ENCODE measurements around the gene CHPT1.
"Not testable (repeated sequence)": the region's sequence is repeated elsewhere in the genome, so short reads cannot be mapped to it uniquely, and the experiment has no call there.

The CHPT1 gene

DNA sequence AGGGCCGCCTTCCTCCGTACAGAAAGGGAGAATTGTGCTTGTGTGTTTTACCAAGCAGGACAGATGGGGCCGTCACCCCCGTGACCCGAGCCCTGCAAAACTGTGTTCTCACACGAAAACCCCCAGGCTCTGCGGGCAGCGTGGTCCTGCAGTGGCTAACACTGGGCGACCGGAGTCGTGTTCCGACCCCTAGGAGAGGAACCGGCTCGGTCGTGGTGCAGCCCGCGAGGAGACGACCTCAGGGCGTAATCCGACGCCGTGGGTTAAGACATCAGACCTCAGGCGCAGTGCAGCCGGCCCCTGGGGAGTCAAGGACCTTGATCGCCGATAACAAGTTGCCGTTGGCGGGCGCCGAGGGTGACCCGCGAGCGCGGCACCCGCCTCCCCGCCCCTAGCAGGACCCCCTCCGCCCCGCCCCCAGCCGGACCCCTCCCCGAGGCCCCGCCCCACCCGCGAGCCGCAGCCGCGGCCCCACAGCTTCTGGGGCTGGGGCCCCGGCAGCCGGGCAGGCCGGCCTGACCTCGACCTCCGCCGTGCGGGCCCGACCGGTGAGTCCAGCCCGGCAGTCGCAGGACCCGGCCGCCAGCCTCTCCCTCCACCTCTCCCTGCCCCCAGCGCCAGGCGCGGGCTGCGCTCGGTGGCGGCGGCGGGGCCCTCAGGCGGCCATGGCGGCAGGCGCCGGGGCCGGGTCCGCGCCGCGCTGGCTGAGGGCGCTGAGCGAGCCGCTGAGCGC, at the start of gene CHPT1:
Gene CHPT1, plus strand, starts transcription at position 444 of the 733 bp plus-strand sequence. Its CDS starts 222 bp downstream, at position 666.
- DNase-seq (ENCODE audit: low read depth), result peak; percentile 48

DNA sequence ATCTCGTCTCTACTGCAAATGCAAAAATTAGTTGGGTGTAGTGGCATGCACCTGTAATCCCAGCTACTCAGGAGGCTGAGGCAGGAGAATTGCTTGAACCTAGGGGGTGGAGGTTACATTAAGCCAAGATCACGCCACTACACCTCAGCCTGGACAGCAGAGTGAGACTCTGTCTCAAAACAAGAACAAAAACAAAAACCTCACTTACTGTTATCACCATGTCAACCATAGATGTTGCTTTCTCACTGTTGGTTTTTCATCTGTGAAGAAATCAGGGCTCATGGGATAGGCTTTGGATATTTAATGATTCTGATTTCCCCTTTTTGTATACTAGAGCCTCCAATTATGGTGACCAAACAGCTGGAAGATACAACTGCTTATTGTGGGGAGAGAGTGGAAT, 49.7 kb upstream of the CHPT1 start:
- DNase-seq (ENCODE audit: low read depth), result no peak

DNA sequence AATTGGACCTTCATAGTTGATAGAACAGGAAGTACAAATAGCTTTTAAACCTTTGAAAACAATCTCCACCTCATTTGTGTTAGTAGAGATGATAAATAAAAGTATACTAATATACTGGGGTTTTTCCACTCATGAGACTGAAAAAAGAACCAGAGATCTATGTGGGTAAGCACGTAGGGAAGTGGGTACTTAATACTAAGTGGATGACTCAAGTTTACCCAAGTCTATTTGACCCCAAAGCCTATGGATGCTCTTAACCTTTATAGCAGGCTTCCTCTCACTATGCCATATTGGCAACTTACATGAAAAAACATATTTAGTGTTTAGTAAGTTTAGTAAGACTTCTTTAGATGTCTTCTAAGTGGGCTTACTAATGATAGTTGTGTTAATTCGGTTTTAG, 49.2 kb upstream of the CHPT1 start:
- no peak for DNase-seq (ENCODE audit: low read depth)

DNA sequence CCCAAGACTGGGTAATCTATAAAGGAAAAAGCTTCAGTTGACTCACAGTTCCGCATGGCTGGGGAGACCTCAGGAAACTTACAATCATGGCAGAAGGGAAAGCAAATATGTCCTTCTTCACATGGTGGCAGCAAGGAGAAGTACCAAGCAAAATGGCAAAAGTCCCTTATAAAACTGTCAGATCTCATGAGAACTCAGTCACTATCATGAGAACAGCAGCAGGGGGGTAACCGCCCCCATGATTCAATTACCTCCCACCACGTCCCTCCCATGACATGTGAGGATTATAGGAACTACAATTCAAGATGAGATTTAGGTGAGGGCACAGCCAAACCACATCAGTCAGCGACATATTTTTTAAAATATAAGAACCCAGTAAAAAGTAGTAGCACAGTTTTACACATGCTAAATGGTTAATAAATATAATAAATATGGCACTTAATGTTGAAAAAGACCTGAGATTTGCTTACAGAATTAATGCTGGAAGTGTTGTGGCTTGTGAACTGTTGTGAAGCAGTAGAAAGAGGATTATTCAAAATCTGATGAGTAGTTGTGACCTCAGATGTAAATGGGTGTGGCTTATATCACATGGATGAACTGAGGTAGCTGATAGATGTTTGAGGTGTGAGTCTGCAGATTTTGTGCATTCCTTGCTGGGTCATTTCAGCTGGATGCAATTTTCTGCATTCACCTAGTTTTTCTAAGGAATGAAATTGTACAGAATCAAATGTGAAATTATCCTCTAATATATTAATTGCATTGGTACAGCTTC, 46.9 kb upstream of the CHPT1 start:
- no peak for DNase-seq (ENCODE audit: low read depth)

DNA sequence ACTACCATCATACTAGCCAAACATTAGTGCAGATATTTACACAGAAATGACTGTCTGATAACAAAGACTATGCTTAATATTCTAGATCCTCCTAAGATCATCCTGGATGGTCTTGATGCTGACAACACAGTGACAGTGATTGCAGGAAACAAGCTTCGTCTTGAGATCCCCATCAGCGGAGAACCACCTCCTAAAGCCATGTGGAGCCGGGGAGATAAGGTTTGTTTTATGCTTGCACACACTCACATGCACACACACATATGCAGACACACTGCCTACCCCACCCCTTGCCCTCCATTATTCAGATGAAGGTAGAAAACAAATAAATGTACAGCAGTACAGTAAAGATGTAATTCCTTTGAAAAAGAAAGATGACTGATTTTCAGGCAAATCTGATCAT, 44.4 kb upstream of the CHPT1 start:
- DNase-seq (ENCODE audit: low read depth), result no peak

DNA sequence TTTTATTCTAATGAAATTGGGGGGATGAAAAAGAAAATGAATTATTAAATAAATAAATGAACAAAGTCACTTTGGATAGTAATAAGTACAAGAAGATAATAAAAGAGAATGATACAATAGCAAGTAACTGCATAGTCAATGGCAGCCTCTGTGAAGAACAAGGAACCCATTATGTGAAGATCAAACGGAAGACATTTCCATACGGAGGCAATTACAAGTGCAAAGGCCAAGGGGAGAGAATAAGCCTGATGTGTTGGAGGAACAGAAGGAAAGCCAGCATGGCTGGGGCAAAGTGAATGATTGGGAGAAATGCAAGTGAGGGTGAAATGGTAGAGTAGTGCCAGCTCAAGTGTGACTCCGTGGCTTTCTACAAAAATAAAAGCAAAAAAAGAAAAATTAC, 43.9 kb upstream of the CHPT1 start:
- no peak for DNase-seq (ENCODE audit: low read depth)

DNA sequence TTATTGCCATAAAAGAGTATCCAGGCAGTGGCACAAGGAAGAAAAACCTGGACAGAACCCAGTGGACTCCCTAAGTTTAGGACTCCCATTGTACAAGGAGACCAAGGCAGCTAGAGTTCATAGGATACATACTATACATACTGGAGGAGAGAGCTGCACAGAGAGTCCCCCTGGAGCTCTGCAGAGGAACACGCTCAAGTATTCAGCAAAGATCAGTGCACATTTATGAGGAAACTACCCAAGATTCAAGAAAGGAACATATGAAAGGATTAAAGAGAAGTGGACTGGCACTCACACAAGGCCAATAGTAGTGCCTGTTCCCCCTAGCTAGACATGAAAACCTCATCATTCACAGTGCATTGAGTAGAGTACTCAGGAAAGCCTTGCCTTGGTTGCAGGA, 43.0 kb upstream of the CHPT1 start:
- DNase-seq (ENCODE audit: low read depth), result no peak

DNA sequence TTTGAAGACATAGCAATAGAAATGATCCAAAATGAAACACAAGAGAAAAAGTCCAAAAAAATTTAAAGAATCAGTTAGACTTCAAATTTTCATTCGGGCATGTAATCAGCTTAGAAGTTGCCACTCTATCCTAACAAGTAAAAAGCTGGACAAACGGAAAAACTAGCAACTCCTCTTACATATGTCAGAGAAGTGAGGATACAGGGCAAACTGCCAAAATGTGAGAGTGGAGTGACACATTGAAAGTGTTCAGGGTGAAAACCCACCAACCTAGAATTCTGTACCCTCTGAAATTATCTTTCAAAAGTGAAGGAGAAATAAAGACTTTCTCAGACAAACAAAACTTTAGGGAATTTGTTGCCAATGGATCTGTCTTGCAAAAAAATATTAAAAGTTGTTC, 42.0 kb upstream of the CHPT1 start:
- DNase-seq (ENCODE audit: low read depth), result no peak

DNA sequence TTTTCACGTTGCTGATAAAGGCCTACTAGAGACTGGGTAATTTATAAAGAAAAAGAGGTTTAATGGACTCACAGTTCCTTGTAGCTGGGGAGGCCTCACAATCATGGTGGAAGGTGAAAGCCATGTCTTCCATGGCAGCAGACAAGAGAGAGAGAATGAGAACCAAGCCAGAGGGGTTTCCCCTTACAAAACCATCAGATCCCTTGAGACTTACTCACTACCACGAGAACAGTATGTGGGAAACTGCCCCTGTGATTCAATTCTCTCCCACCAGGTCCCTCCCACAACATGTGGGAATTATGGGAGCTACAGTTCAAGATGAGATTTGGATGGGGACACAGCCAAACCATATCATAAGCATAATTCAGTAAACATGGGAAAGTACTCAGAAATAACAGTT, 36.8 kb upstream of the CHPT1 start:
- DNase-seq (ENCODE audit: low read depth), result not testable (repeated sequence)

DNA sequence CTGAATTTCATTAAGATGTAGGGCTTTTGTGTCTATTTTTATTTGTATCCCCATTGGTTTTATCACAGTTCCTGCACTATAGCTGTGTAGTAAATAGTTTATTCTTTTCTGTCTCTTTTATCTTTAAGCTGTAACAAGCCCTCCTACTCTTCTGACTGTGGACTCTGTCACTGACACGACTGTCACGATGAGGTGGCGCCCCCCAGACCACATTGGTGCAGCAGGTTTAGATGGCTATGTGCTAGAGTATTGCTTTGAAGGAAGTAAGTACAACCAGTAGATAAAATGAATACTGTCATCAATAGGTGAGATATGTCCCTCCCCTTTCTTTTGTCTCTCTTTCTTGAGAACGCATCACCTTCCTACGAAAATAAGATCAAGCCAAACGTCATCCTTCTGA, 34.1 kb upstream of the CHPT1 start:
- DNase-seq (ENCODE audit: low read depth), result no peak

DNA sequence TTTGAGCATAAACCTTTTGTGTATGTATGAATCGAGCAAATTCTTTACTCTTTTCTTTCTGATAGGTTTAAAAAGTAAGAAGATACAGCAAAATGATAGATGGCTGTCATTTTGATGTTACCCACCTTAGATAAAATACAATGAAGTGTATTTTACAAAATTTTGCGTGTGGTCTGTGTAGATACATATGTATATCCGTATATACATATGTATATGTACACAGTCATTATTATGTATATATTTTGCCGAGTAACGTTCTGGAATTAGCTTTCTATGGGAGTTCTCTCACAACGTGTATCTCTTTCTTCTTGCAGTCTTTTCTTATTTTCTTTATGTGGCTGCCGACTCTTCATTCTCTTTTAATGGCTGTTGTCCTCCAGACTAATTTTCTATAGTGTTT, 32.4 kb upstream of the CHPT1 start:
- DNase-seq (ENCODE audit: low read depth), result no peak

DNA sequence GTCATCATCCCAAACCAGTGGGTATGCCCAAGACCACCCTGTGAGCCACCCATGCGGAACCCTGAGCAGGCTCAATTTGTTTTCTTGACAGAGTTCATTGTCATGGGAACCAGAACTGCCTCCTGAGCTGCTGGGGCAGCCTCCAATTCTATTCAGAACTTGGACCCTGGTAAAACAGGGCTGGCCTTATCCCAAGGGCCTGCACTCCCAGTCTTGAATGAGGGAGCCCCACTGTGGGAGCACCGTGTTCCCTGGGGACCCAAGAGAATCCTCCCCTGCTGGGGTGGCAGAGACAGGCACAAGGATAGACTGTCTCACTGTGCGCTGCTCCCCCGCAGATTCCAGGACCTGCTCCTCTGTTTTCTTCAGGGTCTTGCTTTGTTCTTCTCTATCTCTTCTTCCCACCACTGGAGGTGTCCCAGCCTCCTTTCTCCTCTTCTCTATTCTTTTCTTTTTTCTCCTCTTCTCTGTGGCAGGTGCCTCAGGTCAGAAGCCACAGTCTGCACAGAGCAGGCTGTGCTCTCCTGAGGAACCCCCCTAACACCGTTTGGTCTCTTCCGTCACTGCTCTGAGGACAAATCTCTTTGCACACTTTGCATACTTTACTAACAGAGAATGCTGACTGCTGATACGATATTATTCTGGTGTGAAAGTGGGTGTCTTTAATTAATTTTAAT, 31.2 kb upstream of the CHPT1 start:
- DNase-seq (ENCODE audit: low read depth), result no peak

DNA sequence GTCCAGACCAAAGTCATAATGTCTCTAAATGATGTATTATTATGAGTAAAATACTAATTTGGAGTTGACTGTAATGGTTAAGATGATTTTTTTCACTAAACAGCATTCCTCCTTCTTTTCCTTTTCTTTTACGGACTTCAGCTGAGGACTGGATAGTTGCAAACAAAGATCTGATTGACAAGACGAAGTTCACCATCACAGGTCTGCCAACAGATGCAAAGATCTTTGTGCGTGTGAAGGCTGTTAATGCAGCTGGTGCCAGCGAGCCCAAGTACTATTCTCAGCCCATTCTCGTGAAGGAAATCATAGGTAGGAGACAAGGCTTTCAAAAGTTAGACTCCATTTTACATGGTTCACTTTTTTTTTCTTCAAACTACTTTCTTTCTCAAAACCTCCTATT, 29.8 kb upstream of the CHPT1 start:
- DNase-seq (ENCODE audit: low read depth), result no peak

DNA sequence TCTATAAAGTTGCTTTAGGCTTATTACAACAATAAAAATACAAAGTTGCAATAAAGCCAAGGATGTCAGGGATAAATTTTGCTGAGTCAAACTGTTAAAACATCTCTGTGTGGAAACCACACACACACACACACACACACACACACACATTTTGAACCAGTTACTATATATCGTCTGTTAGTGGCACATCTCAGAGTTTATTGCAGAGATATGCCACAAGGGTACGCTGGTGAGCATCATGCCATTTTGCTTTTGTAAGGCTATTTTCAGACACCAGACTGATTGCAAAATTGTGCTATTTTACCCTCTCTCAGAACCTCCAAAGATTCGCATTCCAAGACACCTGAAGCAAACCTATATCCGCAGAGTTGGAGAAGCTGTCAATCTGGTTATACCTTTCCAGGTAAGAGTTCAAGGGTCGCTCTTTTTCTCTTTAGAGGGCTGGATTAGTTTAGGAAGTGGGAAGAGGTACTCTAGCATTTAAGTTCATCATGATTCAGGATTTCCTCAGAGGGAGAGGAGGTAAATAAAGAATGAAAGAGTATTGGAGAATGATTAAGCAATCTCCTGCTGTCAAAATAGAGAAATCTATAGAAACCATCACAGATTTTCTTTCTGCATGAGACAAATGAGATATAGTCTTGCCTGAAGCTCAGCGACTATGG, 27.3 kb upstream of the CHPT1 start:
- DNase-seq (ENCODE audit: low read depth), result no peak

DNA sequence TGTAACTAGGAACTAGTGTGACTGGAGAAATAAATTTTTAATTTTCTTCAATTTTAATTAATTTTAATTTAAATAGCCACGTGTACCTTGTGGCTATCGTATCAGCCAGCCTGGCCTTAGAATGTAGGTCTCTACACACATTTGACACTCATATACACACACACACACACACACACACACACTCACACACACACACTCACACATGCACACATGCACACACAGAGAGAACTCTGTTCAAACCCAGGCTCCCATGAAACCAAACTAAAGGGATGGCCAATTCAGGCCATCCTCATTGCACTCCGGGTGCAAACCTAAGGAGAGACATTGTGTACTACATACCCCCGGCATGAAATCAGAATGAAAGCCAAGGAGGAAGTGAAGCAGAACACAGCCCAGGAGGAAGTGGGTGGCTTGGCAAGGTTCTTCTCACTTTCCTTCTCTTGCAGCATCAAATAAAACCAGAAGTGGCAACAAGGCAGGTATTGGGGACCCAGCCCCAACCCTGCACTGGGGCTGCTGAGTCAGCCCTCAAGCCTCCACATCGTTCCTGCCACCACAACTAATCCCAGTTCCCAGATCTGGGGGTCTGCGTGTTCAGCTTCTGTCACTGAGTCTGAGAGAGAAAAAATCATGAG, 26.2 kb upstream of the CHPT1 start:
- peak; percentile 2 for DNase-seq (ENCODE audit: low read depth)

DNA sequence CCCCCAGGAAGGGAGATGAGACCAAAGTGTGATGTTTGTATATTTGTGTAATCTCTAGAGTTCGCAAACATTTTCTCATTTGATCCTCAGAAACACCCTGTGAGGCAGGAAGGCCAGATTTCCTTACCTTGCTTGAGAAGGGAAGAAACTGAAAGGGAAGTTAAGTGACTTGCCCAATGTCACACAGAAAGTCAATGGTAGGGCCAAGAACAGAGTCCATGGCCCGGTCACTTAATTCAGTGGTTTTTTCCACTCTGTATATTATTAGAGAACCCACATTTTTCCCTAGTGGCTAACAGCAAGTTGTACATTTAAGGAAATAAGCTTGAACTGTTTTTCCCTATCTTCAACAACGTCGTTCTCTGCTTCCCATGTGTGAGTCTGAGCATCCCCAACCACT, 25.6 kb upstream of the CHPT1 start:
- DNase-seq (ENCODE audit: low read depth), result no peak

DNA sequence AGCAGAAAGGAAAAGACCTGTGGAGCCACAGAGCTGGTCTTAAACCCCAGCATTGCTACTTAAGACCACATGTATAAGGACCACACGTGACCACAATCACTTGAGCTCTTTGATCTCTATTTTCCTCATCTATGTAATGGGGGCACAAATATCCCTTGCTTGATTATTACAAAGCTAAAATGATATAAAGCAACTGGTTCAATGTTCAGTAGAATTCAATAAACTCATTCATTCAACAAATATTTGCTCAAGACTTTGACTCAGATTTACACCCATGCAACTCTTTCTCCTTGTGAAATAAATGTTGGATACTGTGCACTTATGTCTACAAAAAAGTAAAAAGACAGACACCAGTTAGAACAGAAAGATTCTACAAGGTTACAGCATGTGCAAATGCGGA, 21.9 kb upstream of the CHPT1 start:
- no peak for DNase-seq (ENCODE audit: low read depth)

DNA sequence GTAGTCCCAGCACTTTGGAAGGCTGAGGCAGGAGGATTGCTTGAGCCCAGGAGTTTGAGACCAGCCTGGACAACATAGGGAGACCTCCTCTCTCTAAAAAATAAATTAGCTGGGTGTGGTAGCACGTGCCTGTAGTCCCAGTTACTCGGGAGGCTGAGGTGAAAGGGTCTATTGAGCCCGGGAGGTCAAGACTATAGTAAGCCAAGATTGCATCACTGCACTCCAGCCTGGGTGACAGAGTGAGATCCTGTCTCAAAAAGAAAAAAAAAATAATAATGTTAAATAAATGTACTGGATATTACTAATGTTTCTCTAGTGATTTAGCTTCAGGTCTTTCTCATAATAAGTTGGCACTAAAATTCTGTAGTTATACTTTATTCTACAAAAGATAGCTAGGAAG, 20.9 kb upstream of the CHPT1 start:
- DNase-seq (ENCODE audit: low read depth), result not testable (repeated sequence)

DNA sequence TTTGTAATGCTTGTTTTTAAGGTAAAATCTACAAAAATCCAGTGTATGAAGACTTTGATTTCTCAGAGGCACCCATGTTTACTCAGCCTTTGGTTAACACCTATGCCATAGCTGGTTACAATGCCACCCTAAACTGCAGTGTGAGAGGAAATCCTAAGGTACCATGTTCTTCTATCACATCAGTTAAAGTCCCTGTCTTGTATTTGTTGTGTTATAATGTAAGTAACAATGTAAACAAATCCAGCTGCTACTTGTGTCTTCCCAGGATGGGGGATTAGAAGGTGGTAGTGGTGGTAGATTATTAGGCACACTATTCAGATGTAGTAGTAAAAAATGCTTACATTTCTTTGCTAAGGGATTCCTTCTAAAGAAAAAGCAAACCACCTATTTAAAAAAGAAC, 19.4 kb upstream of the CHPT1 start:
- no peak for DNase-seq (ENCODE audit: low read depth)

DNA sequence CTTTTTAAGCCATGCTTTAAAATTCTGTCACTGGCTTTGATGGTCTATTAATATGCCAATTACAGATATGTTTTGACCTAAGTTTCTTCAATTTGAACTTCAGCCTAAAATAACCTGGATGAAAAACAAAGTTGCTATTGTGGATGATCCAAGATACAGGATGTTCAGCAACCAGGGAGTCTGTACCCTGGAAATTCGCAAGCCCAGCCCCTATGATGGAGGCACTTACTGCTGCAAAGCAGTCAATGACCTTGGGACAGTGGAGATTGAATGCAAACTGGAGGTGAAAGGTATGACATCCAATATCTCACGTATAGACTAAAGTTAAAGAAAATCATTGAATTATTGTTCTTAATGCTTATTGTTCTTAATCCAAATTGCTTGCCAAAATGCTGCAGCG, 17.2 kb upstream of the CHPT1 start:
- DNase-seq (ENCODE audit: low read depth), result no peak

DNA sequence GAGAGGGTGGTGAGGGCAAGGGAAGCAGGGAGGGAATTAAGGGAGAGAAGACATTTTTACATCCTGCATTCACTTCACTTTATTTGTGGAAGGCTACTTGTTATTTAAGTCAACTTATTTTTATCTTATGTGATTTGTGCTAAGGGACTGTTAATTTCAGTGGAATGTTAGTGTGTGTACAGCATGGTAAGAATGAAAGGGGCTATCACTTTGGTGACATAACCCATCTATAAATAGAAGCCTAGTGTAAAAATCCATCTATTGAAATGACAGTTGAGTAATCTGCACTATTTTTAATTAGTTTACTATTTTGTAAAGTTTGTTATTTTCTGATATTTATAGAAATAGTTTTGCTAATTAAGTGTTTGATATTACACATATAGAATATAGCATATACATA, 16.8 kb upstream of the CHPT1 start:
- DNase-seq (ENCODE audit: low read depth), result no peak

DNA sequence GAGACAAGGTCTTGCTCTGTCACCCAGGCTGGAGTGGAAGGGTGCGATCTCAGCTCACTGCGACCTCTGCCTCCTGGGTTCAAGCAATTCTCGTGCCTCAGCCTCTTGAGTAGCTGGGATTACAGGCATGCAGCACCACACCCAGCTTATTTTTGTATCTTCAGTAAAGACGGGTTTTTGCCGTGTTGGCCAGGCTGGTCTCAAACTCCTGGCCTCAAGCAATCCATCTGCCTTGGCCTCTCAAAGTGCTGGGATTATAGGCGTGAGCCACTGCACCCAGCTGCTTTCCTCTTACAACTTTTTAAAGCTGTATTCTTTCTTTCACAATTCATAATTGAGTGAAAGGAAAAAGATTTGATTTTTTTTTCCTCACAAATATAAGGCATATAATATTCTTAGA, 15.8 kb upstream of the CHPT1 start:
- DNase-seq (ENCODE audit: low read depth), result not testable (repeated sequence)

Measured in stimulated activated CD8-positive, alpha-beta memory T cell treated with anti-CD3 and anti-CD28 coated beads, Interleukin-12 subunit alpha, Interleukin-12 subunit beta, amount 100 ng/mL, for 4 hours (primary cell).